HEK293 (cell line): ENCODE data around the gene ACADVL.

Experiments
- CTCF ChIA-PET: fragments of 350-600 bp; formaldehyde crosslinking; extraction: SDS; loops from one replicate; lab custom pipeline; 2021; ENCODE audit warnings: antibody characterized with exemption; lab: Yijun Ruan, JAX
- POLR2A ChIA-PET: fragments of 300-600 bp; formaldehyde crosslinking; extraction: SDS; loops from one replicate; lab custom pipeline; 2020; ENCODE audit warnings: antibody characterized with exemption, inconsistent platforms; lab: Yijun Ruan, JAX
- H3K27ac ChIP-seq: fragments of 200-500 bp; sonication (Bioruptor generic); 2 replicates; pipeline ENCODE4 v1.5.1; 2014; ENCODE audit warnings: low read depth, low read length, control low read depth, inconsistent platforms; ENCODE audit errors: extremely low read depth
- H3K36me3 ChIP-seq, 2 experiments: fragments of 200-500 bp in 1 of 2; sonication (Bioruptor generic) in 1 of 2; 1 replicate in 1 of 2; 2 replicates in 1 of 2; pipeline ENCODE4 v1.5.1; 2014 to 2017; ENCODE audit warnings: inconsistent platforms in 2 of 2, low read length in 2 of 2; ENCODE audit not compliant: control insufficient read depth in 2 of 2, insufficient read depth in 1 of 2
- H3K4me1 ChIP-seq: fragments of 200-500 bp; sonication (Bioruptor generic); 2 replicates; pipeline ENCODE4 v1.5.1; 2014; ENCODE audit warnings: mild to moderate bottlenecking, low read length, inconsistent platforms; ENCODE audit not compliant: control insufficient read depth, insufficient read depth
- H3K4me3 ChIP-seq: 2 replicates; pipeline ENCODE4 v1.5.1; 2011; ENCODE audit warnings: low read depth, mild to moderate bottlenecking, control low read depth, low read length, moderate library complexity
- H3K9me3 ChIP-seq: fragments of 200-500 bp; sonication (Bioruptor generic); 2 replicates; pipeline ENCODE4 v1.5.1; 2014; ENCODE audit warnings: low read depth, low read length, inconsistent platforms; ENCODE audit not compliant: control insufficient read depth, insufficient read depth
- FEZF1 ChIP-seq: fragments of 450-650 bp; formaldehyde crosslinking; IDR thresholded peaks from 2 replicates; pipeline ENCODE4 v1.5.1; 2016; ENCODE audit warnings: missing biosample characterization, missing genetic modification characterization
- HOXA7 ChIP-seq: sonication (generic); formaldehyde crosslinking; IDR thresholded peaks from 2 replicates; pipeline ENCODE4 v1.8.1; 2022; ENCODE audit warnings: missing genetic modification reagents, borderline replicate concordance
- HOXC10 ChIP-seq: sonication (generic); formaldehyde crosslinking; IDR thresholded peaks from 2 replicates; pipeline ENCODE4 v1.8.1; 2023; ENCODE audit warnings: mild to moderate bottlenecking, missing genetic modification reagents
- HOXD13 ChIP-seq: sonication (generic); formaldehyde crosslinking; IDR thresholded peaks from 2 replicates; pipeline ENCODE4 v1.8.0; 2022; ENCODE audit warnings: missing genetic modification reagents, borderline replicate concordance
- MYNN ChIP-seq: fragments of 450-650 bp; formaldehyde crosslinking; IDR thresholded peaks from 2 replicates; pipeline ENCODE4 v1.5.1; 2016; ENCODE audit warnings: missing biosample characterization, missing genetic modification characterization, borderline replicate concordance
- SALL2 ChIP-seq: fragments of 450-650 bp; formaldehyde crosslinking; IDR thresholded peaks from 2 replicates; pipeline ENCODE4 v1.5.0; 2017; ENCODE audit warnings: missing biosample characterization, mild to moderate bottlenecking, missing genetic modification characterization, borderline replicate concordance
- SCRT2 ChIP-seq: fragments of 450-650 bp; formaldehyde crosslinking; IDR thresholded peaks from 2 replicates; pipeline ENCODE4 v1.5.1; 2016; ENCODE audit warnings: missing biosample characterization, missing genetic modification characterization
- SETDB1 ChIP-seq: IDR thresholded peaks from one replicate; pipeline ENCODE4 v1.6.1; 2017; ENCODE audit warnings: mild to moderate bottlenecking, low read length, moderate library complexity, mixed read lengths; ENCODE audit not compliant: insufficient read length
- SP2 ChIP-seq: fragments of 450-650 bp; formaldehyde crosslinking; IDR thresholded peaks from 2 replicates; pipeline ENCODE4 v1.5.1; 2016; ENCODE audit warnings: missing biosample characterization, missing genetic modification characterization
- TRIM28 ChIP-seq: IDR thresholded peaks from 2 replicates; pipeline ENCODE4 v1.6.1; 2011; ENCODE audit warnings: low read length, control low read depth, borderline replicate concordance
- YY2 ChIP-seq: fragments of 450-650 bp; formaldehyde crosslinking; IDR thresholded peaks from 2 replicates; pipeline ENCODE4 v1.5.1; 2016; ENCODE audit warnings: missing biosample characterization, missing genetic modification characterization
- ZNF10 ChIP-seq: fragments of 450-650 bp; formaldehyde crosslinking; IDR thresholded peaks from 2 replicates; pipeline ENCODE4 v1.5.1; 2017; ENCODE audit warnings: missing biosample characterization, missing genetic modification characterization
- ZNF140 ChIP-seq: fragments of 450-650 bp; formaldehyde crosslinking; IDR thresholded peaks from 2 replicates; pipeline ENCODE4 v1.5.1; 2016; ENCODE audit warnings: missing biosample characterization, missing genetic modification characterization
- ZNF211 ChIP-seq: fragments of 450-650 bp; formaldehyde crosslinking; IDR thresholded peaks from 2 replicates; pipeline ENCODE4 v1.5.1; 2016; ENCODE audit warnings: low read depth, missing biosample characterization, missing genetic modification characterization
- ZNF221 ChIP-seq: fragments of 450-650 bp; formaldehyde crosslinking; IDR thresholded peaks from 2 replicates; pipeline ENCODE4 v1.5.1; 2017; ENCODE audit warnings: missing biosample characterization, missing genetic modification characterization, borderline replicate concordance
- ZNF223 ChIP-seq: fragments of 450-650 bp; formaldehyde crosslinking; IDR thresholded peaks from 2 replicates; pipeline ENCODE4 v1.5.1; 2016; ENCODE audit warnings: missing biosample characterization, missing genetic modification characterization
- ZNF391 ChIP-seq: fragments of 450-650 bp; formaldehyde crosslinking; IDR thresholded peaks from 2 replicates; pipeline ENCODE4 v1.5.1; 2016; ENCODE audit warnings: low read depth, missing biosample characterization, missing genetic modification characterization, borderline replicate concordance
- ZNF629 ChIP-seq: fragments of 450-650 bp; formaldehyde crosslinking; IDR thresholded peaks from 2 replicates; pipeline ENCODE4 v1.5.1; 2017; ENCODE audit warnings: missing biosample characterization, missing genetic modification characterization
- ZNF654 ChIP-seq: fragments of 450-650 bp; formaldehyde crosslinking; IDR thresholded peaks from 2 replicates; pipeline ENCODE4 v1.5.1; 2016; ENCODE audit warnings: low read depth, missing biosample characterization, missing genetic modification characterization
- ZNF677 ChIP-seq: fragments of 450-650 bp; IDR thresholded peaks from 2 replicates; pipeline ENCODE4 v1.5.0; 2018; ENCODE audit warnings: missing biosample characterization, mild to moderate bottlenecking, missing genetic modification characterization, moderate library complexity
- ZNF701 ChIP-seq: fragments of 450-650 bp; formaldehyde crosslinking; IDR thresholded peaks from 2 replicates; pipeline ENCODE4 v1.5.1; 2016; ENCODE audit warnings: missing biosample characterization, missing genetic modification characterization
- ZNF768 ChIP-seq: fragments of 450-650 bp; formaldehyde crosslinking; IDR thresholded peaks from 2 replicates; pipeline ENCODE4 v1.5.1; 2018; ENCODE audit warnings: missing biosample characterization, mild to moderate bottlenecking, missing genetic modification characterization
- ZNF776 ChIP-seq: fragments of 450-650 bp; formaldehyde crosslinking; IDR thresholded peaks from 2 replicates; pipeline ENCODE4 v1.5.0; 2017; ENCODE audit warnings: missing biosample characterization, missing genetic modification characterization, borderline replicate concordance
- ZNF791 ChIP-seq: fragments of 450-650 bp; formaldehyde crosslinking; IDR thresholded peaks from 2 replicates; pipeline ENCODE4 v1.5.1; 2016; ENCODE audit warnings: missing biosample characterization, missing genetic modification characterization
- ZXDB ChIP-seq: fragments of 450-650 bp; formaldehyde crosslinking; IDR thresholded peaks from 2 replicates; pipeline ENCODE4 v1.5.1; 2016; ENCODE audit warnings: missing biosample characterization, missing genetic modification characterization
- TF ChIP-seq, protein P1 (sequence below): fragments of 450-650 bp; formaldehyde crosslinking; IDR thresholded peaks from 2 replicates; pipeline ENCODE4 v1.5.1; 2016; ENCODE audit warnings: missing biosample characterization, missing genetic modification characterization
- TF ChIP-seq, protein P2 (sequence below): fragments of 450-650 bp; formaldehyde crosslinking; IDR thresholded peaks from 2 replicates; pipeline ENCODE4 v1.5.1; 2017; ENCODE audit warnings: missing biosample characterization, missing genetic modification characterization
- TF ChIP-seq, protein P3 (sequence below): fragments of 450-650 bp; formaldehyde crosslinking; IDR thresholded peaks from 2 replicates; pipeline ENCODE4 v1.5.1; 2016; ENCODE audit warnings: missing biosample characterization, missing genetic modification characterization
- TF ChIP-seq, protein P4 (sequence below): fragments of 450-650 bp; formaldehyde crosslinking; IDR thresholded peaks from 2 replicates; pipeline ENCODE4 v1.5.1; 2016; ENCODE audit warnings: missing biosample characterization, missing genetic modification characterization

Gene ACADVL

DNA sequence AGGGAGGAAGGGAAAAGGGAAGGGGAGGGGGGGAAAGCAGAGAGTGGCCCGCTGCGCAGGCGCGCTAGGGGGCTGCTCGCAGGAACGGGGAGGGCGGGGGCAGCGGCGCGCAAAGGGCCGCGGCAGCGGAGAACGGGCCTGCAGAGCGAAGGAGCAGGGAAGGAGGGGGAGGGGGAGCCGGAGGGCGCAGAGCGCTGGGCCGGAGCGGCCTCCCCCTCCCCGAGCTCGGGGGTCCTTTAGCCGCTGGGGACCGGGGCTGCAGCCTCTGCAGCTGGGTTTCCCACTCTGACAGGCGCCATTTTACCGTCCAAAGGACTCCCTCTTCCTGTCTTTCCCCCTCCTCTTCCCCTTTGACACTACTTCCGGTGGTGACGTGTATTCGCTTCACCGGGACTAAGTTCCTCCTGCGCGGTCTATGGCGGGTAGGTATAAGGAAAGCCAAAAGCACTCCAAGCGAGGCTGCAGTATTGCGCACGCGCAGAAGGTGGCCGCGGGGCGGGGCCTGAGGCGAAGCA, 32.0 kb downstream of the ACADVL start, which contains the start of gene CTDNEP1 (continued):
- TF ChIP-seq ZNF629 (tag by site-specific recombination) (no peak), ZNF10 (tag by site-specific recombination) (no peak), YY2 (peak; percentile 96), SALL2 (tag by site-specific recombination) (no peak), ZNF391 (tag by site-specific recombination) (0 out of 2 replicates have a peak, but pooled peaks have one; percentile 18), HOXC10 (no peak), SCRT2 (no peak)
- TF ChIP-seq, protein P1, sequence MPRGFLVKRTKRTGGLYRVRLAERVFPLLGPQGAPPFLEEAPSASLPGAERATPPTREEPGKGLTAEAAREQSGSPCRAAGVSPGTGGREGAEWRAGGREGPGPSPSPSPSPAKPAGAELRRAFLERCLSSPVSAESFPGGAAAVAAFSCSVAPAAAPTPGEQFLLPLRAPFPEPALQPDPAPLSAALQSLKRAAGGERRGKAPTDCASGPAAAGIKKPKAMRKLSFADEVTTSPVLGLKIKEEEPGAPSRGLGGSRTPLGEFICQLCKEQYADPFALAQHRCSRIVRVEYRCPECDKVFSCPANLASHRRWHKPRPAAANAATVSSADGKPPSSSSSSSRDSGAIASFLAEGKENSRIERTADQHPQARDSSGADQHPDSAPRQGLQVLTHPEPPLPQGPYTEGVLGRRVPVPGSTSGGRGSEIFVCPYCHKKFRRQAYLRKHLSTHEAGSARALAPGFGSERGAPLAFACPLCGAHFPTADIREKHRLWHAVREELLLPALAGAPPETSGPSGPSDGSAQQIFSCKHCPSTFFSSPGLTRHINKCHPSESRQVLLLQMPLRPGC (tag by site-specific recombination), result peak; percentile 9; the same call in 1 of the 2 replicates
- TF ChIP-seq, protein P2, sequence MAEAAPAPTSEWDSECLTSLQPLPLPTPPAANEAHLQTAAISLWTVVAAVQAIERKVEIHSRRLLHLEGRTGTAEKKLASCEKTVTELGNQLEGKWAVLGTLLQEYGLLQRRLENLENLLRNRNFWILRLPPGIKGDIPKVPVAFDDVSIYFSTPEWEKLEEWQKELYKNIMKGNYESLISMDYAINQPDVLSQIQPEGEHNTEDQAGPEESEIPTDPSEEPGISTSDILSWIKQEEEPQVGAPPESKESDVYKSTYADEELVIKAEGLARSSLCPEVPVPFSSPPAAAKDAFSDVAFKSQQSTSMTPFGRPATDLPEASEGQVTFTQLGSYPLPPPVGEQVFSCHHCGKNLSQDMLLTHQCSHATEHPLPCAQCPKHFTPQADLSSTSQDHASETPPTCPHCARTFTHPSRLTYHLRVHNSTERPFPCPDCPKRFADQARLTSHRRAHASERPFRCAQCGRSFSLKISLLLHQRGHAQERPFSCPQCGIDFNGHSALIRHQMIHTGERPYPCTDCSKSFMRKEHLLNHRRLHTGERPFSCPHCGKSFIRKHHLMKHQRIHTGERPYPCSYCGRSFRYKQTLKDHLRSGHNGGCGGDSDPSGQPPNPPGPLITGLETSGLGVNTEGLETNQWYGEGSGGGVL (tag by site-specific recombination), result peak; percentile 55

DNA sequence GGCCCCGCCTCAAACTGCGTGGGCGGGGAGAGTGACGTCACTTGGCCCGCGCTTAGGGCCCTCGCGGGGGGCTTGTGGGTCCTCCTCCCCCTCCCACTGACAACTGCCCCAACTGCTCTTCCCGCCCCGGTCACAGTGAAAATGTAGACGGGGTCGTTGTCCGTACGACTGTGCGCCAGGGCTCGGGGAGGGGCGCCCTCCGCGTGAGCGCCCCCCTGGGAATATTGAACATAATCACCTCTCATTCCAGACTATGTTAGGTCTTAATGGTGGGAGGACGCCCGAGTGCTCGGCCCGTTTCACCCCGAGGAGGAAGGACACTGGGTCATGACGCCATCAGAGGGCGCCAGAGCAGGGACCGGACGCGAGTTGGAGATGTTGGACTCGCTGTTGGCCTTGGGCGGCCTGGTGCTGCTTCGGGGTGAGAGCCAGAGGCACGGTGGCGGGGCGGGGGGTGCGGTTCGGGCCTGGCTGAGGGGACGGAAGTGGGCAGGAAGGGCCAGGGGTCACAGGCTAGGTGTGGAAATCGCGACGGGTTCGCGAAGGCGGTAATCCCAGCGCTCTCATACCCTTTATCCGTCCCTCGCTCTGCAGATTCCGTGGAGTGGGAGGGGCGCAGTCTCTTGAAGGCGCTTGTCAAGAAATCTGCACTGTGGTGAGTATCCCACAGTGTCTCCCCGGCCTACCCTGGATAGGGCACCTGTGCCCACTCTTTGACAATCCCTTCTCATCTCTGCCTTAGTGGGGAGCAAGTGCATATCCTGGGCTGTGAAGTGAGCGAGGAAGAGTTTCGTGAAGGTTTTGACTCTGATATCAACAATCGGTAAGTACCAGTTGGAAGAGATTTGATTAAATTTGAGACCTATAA, 32.7 kb downstream of the ACADVL start, which contains the start of gene ELP5:
ELP5 (plus strand) TSS at position 40 of the 868 bp plus-strand sequence; CDS start at position 376, 336 bp downstream.
- Histone ChIP-seq H3K4me3 (peak within 1 kb of the TSS; percentile 91), H3K36me3 (peaks cover 39 to 51% of the 10 kb centered on the region in 2 experiments), H3K27ac (peak within 1 kb of the TSS; percentile 92), H3K4me1 (peaks cover 13% of the 10 kb centered on the region; the same call in 1 of the 2 replicates), H3K9me3 (no peaks in the 10 kb centered on the region)
- ChIA-PET POLR2A (interaction anchor here (0.7 to 2.0 kb wide), 5 partner anchors 12 to 77 kb away, joined by 3 to 33 read pairs (median 9); partner anchors contain the start of genes ACADVL, DLG4, DVL2 and GABARAP), CTCF (no interaction called here)
- TF ChIP-seq FEZF1 (tag by site-specific recombination) (peak; percentile 21; the same call in 1 of the 2 replicates), ZNF654 (tag by site-specific recombination) (no peak), SETDB1 (no peak), HOXA7 (CRISPR knock-in tag) (no peak), ZNF677 (no peak), HOXD13 (CRISPR knock-in tag) (no peak), MYNN (no peak), ZNF701 (tag by site-specific recombination) (no peak), ZNF221 (tag by site-specific recombination) (no peak), ZNF629 (tag by site-specific recombination) (peak; percentile 98), TRIM28 (peak; percentile 63), ZNF776 (tag by site-specific recombination) (no peak), ZNF140 (no peak), ZXDB (peak; percentile 82), ZNF211 (tag by site-specific recombination) (no peak), ZNF768 (tag by site-specific recombination) (no peak), ZNF223 (tag by site-specific recombination) (no peak), ZNF791 (no peak), SP2 (tag by site-specific recombination) (peak; percentile 25; the same call in 1 of the 2 replicates), SCRT2 (0 out of 2 replicates have a peak, but pooled peaks have one; percentile 56)
- TF ChIP-seq, protein P3, sequence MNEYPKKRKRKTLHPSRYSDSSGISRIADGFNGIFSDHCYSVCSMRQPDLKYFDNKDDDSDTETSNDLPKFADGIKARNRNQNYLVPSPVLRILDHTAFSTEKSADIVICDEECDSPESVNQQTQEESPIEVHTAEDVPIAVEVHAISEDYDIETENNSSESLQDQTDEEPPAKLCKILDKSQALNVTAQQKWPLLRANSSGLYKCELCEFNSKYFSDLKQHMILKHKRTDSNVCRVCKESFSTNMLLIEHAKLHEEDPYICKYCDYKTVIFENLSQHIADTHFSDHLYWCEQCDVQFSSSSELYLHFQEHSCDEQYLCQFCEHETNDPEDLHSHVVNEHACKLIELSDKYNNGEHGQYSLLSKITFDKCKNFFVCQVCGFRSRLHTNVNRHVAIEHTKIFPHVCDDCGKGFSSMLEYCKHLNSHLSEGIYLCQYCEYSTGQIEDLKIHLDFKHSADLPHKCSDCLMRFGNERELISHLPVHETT, result peak; percentile 90
- TF ChIP-seq, protein P4, sequence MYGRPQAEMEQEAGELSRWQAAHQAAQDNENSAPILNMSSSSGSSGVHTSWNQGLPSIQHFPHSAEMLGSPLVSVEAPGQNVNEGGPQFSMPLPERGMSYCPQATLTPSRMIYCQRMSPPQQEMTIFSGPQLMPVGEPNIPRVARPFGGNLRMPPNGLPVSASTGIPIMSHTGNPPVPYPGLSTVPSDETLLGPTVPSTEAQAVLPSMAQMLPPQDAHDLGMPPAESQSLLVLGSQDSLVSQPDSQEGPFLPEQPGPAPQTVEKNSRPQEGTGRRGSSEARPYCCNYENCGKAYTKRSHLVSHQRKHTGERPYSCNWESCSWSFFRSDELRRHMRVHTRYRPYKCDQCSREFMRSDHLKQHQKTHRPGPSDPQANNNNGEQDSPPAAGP (tag by site-specific recombination), result peak; percentile 88
